ENCODE data around the gene DNER. TPM values are rescaled to one million over a fixed set of nuclear protein-coding genes. Genes with fewer than 3 reads are reported as not detected.
"Not testable (repeated sequence)": the region's sequence is repeated elsewhere in the genome, so short reads cannot be mapped to it uniquely, and the experiment has no call there.

The DNER gene
- total and polyA plus RNA-seq, 4 donors, result 0.01 TPM; not detected in 3

- TF ChIP-seq ZBTB33 (IDR thresholded peaks at IDR 0.05) (no peak), MAX (IDR thresholded peaks at IDR 0.05) (no peak)
Observed at GRCh38 chr2:229725716-229726574, 11.6 kb upstream of the DNER start (continued).

GRCh38 chr2:229723192-229723591 is 8.8 kb upstream of the DNER start:
- not testable (repeated sequence) for H3K27me3 ChIP-seq (ENCODE audit: control insufficient read depth in 4 of 4, insufficient read depth in 4 of 4, low read length in 3 of 4); H3K36me3 ChIP-seq (ENCODE audit: control insufficient read depth in 4 of 4, insufficient read depth in 3 of 4, low read depth in 1 of 4, low read length in 3 of 4); H3K4me1 ChIP-seq (ENCODE audit: control insufficient read depth in 4 of 4, insufficient read depth in 4 of 4, low read length in 3 of 4); DNase-seq (ENCODE audit: low spot score); H3K9me3 ChIP-seq (ENCODE audit: control insufficient read depth in 4 of 4, low read length in 3 of 4); H3K27ac ChIP-seq (ENCODE audit: low read depth in 1 of 2, low read length in 2 of 2); H3K4me3 ChIP-seq (ENCODE audit: low read depth in 1 of 3, low read length in 3 of 3); H3K9ac ChIP-seq (ENCODE audit: low read depth in 1 of 2, low read length in 2 of 2)
- WGBS, result 85% methylated on average over 3 of the region's 3 CpGs

GRCh38 chr2:229719926-229720647 is 5.7 kb upstream of the DNER start:
- TF ChIP-seq HNF4G (IDR thresholded peaks at IDR 0.05) (no peak), SP1 (IDR thresholded peaks at IDR 0.05) (no peak), REST (IDR thresholded peaks at IDR 0.05) (no peak), CTCF (IDR thresholded peaks at IDR 0.05; ENCODE audit: low read depth, low read length, missing input control) (no peak), TAF1 (conservative IDR thresholded peaks at IDR 0.05) (no peak), MAX (IDR thresholded peaks at IDR 0.05) (no peak), RAD21 (IDR thresholded peaks at IDR 0.05) (no peak), FOXA1 (IDR thresholded peaks at IDR 0.05) (no peak), NR2F2 (IDR thresholded peaks at IDR 0.05) (no peak), FOXA2 (IDR thresholded peaks at IDR 0.05) (no peak), ATF3 (IDR thresholded peaks at IDR 0.05) (no peak), EGR1 (IDR thresholded peaks at IDR 0.05; ENCODE audit: low read depth in 2 of 2) (no peak), JUND (IDR thresholded peaks at IDR 0.05) (no peak), HNF4A (conservative IDR thresholded peaks at IDR 0.05) (no peak), GABPA (IDR thresholded peaks at IDR 0.05 in 1 of 2, conservative IDR thresholded peaks at IDR 0.05 in 1 of 2) (no peak), ZBTB33 (IDR thresholded peaks at IDR 0.05) (no peak), YY1 (IDR thresholded peaks at IDR 0.05) (no peak)
- Histone ChIP-seq H3K27ac (ENCODE audit: low read depth in 1 of 2, low read length in 2 of 2) (no peak overlapping the region), H3K4me3 (ENCODE audit: low read depth in 1 of 3, low read length in 3 of 3) (no peak overlapping the region), H3K27me3 (ENCODE audit: control insufficient read depth in 4 of 4, insufficient read depth in 4 of 4, low read length in 3 of 4) (no peaks in the 10 kb centered on the region), H3K9ac (ENCODE audit: low read depth in 1 of 2, low read length in 2 of 2) (no peak overlapping the region), H3K4me1 (ENCODE audit: control insufficient read depth in 4 of 4, insufficient read depth in 4 of 4, low read length in 3 of 4) (peaks cover 2 to 3% (median 3%) of the 10 kb centered on the region in 4 donors), H3K9me3 (ENCODE audit: control insufficient read depth in 4 of 4, low read length in 3 of 4) (no peaks in the 10 kb centered on the region), H3K36me3 (ENCODE audit: control insufficient read depth in 4 of 4, insufficient read depth in 3 of 4, low read depth in 1 of 4, low read length in 3 of 4) (no peaks in the 10 kb centered on the region)
- WGBS, result 70% methylated on average over 3 of the region's 3 CpGs
- no peak for DNase-seq (ENCODE audit: low spot score)
